HuH-7 (cell line): ENCODE results near the gene METTL2B.
"Not testable (repeated sequence)": the region's sequence is repeated elsewhere in the genome, so short reads cannot be mapped to it uniquely, and the experiment has no call there.

Experiments
- DNase-seq: peaks from one replicate; pipeline ENCODE4 v3.0.0; 2011; ENCODE audit warnings: low spot score

Gene METTL2B

GRCh38 chr7:128454808-128455542 lies 21.6 kb upstream of the METTL2B start:
- no peak for DNase-seq

DNA sequence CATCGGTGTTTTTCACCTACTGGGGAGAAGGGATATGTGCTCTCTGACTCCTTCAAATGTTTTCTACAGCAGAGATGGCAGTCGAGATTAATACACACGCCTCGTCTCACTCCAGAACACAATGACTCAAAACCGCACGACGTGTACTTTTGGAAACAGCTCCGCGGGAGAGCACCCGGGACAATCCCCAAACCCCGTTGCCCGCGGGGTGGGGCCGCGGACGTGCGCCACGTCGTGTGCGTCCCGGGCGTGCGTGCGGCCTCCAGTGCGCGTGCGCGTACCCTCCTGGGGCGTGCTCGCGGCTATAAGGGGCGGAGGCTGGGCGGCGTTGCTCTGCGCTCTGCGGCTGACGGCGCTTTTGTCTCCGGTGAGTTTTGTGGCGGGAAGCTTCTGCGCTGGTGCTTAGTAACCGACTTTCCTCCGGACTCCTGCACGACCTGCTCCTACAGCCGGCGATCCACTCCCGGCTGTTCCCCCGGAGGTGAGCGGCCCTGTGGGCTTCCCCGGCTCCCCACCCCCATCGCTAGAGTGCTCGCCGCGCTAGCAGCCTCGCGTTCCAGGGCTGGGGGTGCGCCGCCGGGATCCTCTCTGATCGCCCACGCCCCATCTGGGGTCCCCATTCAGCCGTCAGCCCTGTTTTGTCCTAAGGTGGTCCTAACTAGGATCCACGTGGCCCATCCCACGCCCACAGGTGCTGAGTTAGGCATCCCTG lies 20.8 kb upstream of the METTL2B start, which contains the start of gene HILPDA:
HILPDA (plus strand) TSS at position 336 of the 712 bp plus-strand sequence. CDS start 1,391 bp downstream, outside the sequence.
- peak; percentile 93 for DNase-seq

DNA sequence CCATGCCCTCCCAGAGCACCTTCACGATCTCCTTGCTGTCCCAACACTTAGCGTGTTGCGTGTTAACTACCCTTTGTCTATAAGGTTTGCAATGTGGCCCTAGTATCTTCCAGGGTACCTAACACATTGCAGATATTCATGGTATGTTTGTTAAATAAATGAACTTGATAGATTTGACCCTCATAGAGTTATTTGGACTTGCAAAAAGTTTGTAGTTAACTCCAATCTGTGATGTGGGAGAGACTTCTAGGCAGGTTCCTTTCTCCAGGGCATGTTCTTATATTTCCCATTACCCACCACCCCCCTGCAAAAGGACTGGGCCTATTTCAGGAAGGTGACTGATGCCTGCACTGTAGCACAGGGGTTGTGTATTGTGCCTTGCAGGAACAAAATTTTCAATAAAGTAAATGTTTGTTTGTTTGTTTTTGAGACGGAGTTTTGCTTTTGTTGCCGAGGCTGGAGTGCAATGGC lies 20.3 kb upstream of the METTL2B start:
- no peak for DNase-seq

- DNase-seq: not testable (repeated sequence)
Measured at GRCh38 chr7:128457385-128457784, 19.2 kb upstream of the METTL2B start.

- no peak for DNase-seq
Measured at GRCh38 chr7:128458956-128459355, 17.6 kb upstream of the METTL2B start.

DNA sequence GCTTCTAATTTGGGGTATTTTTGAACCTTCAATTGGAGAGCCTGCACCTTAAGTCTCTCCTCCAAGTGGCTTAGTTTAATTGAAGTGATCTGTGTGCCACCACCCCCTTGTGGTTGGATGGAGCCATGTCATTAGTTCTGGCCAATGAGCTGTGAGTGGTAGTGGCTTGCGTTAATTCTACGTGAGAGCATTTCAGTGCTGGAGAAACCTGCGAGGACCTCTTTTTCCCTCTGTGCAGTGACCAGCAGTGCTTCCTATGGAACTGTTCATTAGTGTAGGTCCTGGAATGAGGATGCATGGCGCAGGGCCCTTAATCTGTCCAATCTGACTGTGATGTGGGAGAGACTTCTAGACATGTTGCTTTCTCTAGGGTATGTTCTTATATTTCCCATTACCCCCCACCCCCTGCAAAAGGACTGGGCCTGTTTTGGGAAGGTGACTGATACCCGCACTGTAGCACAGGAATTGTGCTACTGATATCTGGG lies 17.1 kb upstream of the METTL2B start:
- DNase-seq: peak; percentile 80

DNA sequence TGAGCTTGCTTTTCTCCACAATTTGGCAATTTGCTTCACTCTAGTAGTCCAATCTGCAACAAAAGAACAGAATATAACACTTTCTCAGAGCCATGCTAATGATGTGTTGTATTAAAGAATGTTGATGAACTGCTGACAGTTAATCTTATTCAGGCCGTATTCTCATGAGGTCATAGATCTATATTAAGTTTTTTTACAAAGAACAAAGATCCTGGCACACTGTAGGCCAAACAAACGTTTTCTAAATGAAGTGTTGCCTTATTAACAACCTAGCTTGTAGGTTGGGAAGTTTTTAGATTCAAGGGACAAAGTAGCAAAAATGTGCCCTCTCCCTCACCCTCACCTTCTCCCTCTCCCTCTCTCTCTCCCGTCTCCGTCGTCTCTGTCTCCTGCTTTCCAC lies 14.1 kb upstream of the METTL2B start:
- no peak for DNase-seq

- DNase-seq: not testable (repeated sequence)
Measured at GRCh38 chr7:128463345-128463744, 13.2 kb upstream of the METTL2B start.

DNA sequence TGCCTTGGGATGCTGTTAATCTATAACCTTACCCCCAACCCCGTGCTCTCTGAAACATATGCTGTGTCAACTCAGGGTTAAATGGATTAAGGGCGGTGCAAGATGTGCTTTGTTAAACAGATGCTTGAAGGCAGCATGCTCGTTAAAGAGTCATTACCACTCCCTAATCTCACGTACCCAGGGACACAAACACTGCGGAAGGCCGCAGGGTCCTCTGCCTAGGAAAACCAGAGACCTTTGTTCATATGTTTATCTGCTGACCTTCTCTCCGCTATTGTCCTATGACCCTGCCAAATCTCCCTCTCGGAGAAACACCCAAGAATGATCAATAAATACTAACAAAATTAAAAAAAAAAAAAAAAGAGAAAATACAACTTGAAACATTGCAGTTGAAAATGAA lies 12.6 kb upstream of the METTL2B start:
- not testable (repeated sequence) for DNase-seq

GRCh38 chr7:128466871-128467270 lies 9.7 kb upstream of the METTL2B start:
- DNase-seq: not testable (repeated sequence)

- not testable (repeated sequence) for DNase-seq
Measured at GRCh38 chr7:128477336-128477690, 765 bp downstream of the METTL2B start.

- not testable (repeated sequence) for DNase-seq
Measured at GRCh38 chr7:128479082-128479481, 2.5 kb downstream of the METTL2B start.

GRCh38 chr7:128488134-128488533 lies 11.6 kb downstream of the METTL2B start:
- not testable (repeated sequence) for DNase-seq

- no peak for DNase-seq
Measured at GRCh38 chr7:128497405-128497804, 20.9 kb downstream of the METTL2B start.

DNA sequence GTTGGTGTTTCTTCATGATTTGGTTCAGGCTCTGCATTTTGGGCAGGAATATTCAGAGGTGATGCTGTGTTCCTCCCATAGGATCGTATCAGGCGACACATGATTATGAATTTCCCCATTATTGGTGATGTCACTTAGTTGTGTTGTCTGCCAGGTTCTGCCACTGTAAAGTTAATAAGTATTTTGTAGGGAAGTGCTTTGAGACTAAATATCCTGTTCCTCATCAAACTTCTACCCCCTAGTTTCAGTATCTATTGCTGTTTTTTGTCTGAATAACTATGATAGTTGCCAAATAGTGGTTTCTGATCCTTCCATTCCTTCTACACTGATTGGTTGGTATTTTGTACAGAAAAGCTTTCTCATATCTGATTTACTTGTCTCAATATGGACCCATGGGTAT lies 28.9 kb downstream of the METTL2B start:
- not testable (repeated sequence) for DNase-seq

- DNase-seq: not testable (repeated sequence)
Measured at GRCh38 chr7:128506819-128507218, 30.3 kb downstream of the METTL2B start.

GRCh38 chr7:128507321-128507993 lies 30.9 kb downstream of the METTL2B start:
- DNase-seq: not testable (repeated sequence)

- not testable (repeated sequence) for DNase-seq
Measured at GRCh38 chr7:128511692-128512091, 35.1 kb downstream of the METTL2B start.

GRCh38 chr7:128515232-128515631 lies 38.7 kb downstream of the METTL2B start:
- DNase-seq: not testable (repeated sequence)

GRCh38 chr7:128517023-128517422 lies 40.5 kb downstream of the METTL2B start:
- not testable (repeated sequence) for DNase-seq

- not testable (repeated sequence) for DNase-seq
Measured at GRCh38 chr7:128523226-128523931, 46.8 kb downstream of the METTL2B start.
